Stimulated activated CD8-positive, alpha-beta memory T cell treated with anti-CD3 and anti-CD28 coated beads, Interleukin-2, amount 100 ng/mL, for 48 hours (primary cell): ENCODE results near the gene MYL5.

Experiments
- DNase-seq, 2 donors: peaks; one replicate each; pipeline ENCODE4 v3.0.0-alpha.2; 2020; ENCODE audit warnings: low read depth in 2 of 2

The MYL5 gene

GRCh38 chr4:707929-708630, 33.7 kb downstream of the MYL5 start:
- no peak for DNase-seq

- DNase-seq, result no peak
These were observed 34.2 kb downstream of the MYL5 start for GRCh38 chr4:708631-708933.

- DNase-seq, result no peak
These were observed 35.0 kb downstream of the MYL5 start for GRCh38 chr4:709348-709747.

- no peak for DNase-seq
These were observed 35.8 kb downstream of the MYL5 start for GRCh38 chr4:710116-710515.

GRCh38 chr4:710916-711315, 36.6 kb downstream of the MYL5 start:
- DNase-seq, result no peak

- no peak for DNase-seq
These were observed 37.8 kb downstream of the MYL5 start for GRCh38 chr4:712093-712492.

GRCh38 chr4:712916-713632, 38.7 kb downstream of the MYL5 start:
- no peak for DNase-seq

GRCh38 chr4:714087-714486, 39.7 kb downstream of the MYL5 start:
- no peak for DNase-seq

- no peak for DNase-seq
These were observed 43.4 kb downstream of the MYL5 start for GRCh38 chr4:717601-718320.

GRCh38 chr4:718460-718859, 44.1 kb downstream of the MYL5 start:
- DNase-seq, result no peak

GRCh38 chr4:720111-720860, 45.9 kb downstream of the MYL5 start:
- no peak for DNase-seq

GRCh38 chr4:721261-722168, 47.2 kb downstream of the MYL5 start:
- no peak for DNase-seq

- no peak for DNase-seq
These were observed 47.9 kb downstream of the MYL5 start for GRCh38 chr4:722169-722725.

- no peak for DNase-seq
These were observed 48.6 kb downstream of the MYL5 start for GRCh38 chr4:722851-723360.

- no peak for DNase-seq
These were observed 49.6 kb downstream of the MYL5 start for GRCh38 chr4:723751-724530.

- DNase-seq, result no peak
These were observed 51.3 kb downstream of the MYL5 start for GRCh38 chr4:725391-726234.

- DNase-seq, result no peak
These were observed 52.0 kb downstream of the MYL5 start for GRCh38 chr4:726235-726787.

GRCh38 chr4:726838-727237, 52.5 kb downstream of the MYL5 start:
- DNase-seq, result no peak

GRCh38 chr4:727576-727975, 53.2 kb downstream of the MYL5 start:
- no peak for DNase-seq
